Stimulated activated CD8-positive, alpha-beta memory T cell treated with anti-CD3 and anti-CD28 coated beads, Interleukin-7, amount 100 ng/mL, for 1 hour (primary cell): ENCODE results near the gene JAKMIP1.

Experiments
- DNase-seq, 2 donors: peaks; one replicate each; pipeline ENCODE4 v3.0.0-alpha.2; 2020; ENCODE audit warnings: low read depth in 2 of 2

Gene JAKMIP1

DNA sequence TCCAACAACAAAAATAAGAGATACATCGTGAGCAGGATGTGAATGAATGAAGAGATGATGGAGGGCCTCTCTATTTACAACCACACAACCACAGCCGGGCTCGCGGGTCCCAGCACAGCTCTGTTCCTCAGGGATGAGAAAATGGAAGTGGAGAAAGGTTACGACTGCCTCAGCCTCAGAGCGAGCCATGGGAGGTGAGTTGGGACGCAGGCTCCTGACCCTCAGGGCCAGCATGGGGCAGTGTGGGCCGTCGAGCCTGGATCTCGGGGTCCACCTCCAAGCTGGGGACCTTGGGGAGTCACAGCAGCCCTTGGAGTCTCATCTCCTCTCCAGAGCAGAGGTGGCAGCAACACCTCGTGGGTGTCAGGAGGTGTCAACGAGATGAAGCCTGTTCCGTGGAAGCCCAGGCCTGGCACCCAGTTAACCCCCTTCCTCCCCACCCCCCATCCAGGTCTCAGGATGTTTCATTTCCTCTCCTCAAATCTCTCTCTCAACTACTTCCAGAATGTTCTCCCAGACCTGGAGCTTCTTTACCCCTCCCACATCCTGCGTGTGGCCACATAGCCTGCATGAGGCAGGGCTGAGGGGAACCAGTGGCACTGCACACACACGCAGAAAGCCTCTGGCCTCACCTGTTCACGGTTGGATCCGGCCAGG, 208.1 kb downstream of the JAKMIP1 start:
- DNase-seq, result no peak

DNA sequence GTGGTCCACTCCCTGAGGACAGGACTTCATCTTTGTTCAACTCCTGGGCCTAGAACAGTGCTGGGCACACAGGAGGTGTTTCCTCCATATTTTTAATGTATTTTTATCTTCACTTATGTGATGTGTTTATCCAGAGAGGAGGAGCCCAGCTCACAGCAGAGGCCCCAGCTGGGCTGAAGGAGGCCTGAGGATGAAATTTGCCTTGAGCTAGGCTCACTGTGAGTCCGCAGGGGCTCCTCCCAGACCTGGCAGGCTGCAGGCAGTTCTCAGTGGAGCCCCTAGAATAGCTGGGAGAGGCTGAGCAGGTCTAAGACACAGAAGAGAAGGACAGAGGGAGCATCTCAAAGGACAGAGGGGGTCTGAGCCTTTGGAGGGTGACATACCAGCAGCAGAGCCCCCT, 208.9 kb downstream of the JAKMIP1 start:
- no peak for DNase-seq

DNA sequence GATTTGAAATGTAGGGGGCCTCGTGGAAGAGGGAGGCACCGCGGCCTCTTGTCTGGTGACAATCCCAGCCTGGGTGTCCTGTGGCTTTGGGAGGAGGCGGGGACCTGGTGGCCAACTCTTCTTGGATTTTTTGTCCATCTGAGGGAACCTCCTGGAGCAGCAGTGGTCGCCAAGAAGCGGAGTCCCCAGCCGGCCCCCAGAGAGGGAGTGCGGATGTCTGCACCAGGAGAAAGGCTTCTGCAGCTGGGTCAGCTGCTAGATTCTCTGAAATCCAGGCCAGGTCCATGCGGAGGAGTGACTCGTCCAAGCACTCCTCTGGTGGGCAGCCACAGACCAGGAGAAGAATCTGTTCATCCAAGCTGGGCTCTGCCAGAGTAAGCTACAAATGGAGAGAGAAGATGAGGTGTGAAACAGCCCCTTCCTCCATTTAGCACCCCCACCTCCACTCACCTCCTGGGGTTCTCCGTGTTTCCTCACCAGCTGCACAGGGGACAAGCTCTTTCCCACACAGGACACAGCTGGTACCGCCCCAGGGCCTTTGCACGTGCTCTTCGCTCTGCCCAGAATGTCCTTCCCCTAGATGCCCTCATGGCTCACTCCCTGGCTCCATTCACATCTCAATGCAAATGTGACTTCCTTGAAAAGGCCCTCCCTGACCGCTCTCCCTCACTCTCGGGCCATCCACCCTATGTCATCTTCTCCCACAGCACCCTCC, 209.7 kb downstream of the JAKMIP1 start:
- DNase-seq, result no peak

DNA sequence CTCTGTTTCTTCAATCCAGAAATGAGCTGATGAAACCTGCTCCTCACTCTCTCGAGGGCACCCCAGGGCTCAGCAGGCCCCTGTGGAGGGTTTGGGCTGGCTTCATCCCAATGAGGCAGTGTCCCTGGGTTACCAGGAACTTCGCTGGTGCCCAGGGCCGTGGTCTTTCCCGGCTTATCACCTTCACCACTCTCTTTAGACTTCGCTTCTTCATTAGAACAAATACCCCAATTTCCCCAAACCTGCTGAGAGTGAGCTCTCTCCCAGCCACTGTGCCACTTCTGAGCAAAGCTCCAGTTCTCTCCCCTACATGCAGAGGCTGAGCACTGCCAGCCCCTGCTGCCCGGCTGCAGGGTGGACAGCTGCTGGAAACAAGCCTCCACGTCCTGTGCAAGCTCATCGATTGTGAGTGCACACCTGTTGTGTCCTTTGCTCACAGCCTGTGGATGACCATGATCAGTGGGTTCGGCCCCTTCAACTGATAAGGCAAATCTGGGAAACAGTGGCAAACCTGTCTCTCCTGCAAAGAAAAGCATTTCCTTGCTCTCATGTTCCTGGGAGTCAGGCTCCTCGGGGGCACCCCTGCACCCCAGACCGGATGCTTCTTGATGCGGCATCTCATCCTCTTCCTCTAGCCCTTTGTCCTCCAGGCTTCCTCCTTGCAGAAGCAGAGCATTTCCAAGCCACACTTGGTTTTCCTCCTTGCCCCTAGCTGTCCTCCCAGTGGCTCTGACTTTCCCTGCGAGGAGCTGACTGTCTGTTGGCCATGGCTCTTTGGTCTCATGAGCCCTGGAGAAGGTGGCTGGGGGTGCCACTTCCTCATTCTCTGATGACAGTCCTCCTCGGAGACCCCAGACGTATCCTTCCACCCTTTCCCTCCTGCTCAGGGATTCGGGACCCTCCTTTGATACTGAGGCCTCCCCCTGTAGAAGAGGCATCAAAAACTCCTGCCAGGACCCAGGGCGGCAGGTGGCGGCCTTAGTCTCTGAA, 210.8 kb downstream of the JAKMIP1 start:
- no peak for DNase-seq

DNA sequence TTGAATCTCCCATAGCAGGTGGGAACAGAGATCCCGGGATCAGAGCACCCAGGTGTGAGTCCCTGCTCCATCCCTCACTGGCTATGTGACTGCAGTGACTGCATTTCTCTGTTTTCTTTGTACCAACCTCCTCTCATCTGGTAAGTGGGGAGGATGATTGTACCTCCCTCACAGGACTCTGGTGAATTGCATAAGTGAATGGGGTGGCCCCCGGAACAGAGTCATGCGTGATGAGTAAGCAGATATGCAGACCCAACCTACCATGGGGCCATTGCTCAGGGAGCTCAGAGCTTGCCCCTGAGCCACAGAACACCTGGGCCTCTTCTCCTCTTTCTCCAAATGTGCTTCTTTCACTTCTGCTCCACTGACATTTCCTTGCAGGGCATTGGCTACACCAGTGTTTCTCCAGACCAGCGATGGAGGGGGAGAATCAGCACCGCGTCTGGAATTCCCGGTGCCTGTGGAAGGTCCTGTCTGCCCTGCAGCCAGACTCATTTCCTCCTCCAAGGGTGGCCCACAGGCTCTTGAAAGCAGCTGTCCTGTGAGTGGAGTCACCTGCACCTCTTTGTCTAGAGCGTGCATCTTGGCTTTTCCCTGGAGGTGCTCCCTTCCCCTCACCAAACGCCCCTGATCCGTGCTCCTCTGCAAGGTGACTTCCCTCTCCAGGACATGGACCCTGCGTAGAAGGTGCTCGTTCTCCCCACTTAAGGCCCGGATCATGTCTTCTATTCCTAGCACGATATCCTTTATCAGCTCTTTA, 212.1 kb downstream of the JAKMIP1 start:
- DNase-seq, result no peak

DNA sequence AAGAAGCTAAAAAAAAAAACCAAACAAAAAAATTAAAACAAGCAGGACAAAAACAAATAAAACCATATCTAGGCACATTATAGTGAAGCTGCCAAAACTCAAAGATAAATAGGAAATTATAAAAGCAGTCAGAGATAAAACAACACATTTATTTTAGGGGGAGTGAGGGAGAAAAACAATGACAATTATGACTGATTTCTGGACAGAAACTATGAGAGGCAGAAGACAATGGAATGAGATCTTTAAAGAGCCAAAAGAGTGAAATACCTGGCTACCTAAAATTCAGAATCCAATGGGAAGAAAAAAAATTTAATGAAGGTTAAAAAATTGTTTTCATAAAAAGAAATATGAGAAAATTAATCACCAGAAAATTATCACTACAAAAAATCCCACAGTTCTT, 215.5 kb downstream of the JAKMIP1 start:
- no peak for DNase-seq

DNA sequence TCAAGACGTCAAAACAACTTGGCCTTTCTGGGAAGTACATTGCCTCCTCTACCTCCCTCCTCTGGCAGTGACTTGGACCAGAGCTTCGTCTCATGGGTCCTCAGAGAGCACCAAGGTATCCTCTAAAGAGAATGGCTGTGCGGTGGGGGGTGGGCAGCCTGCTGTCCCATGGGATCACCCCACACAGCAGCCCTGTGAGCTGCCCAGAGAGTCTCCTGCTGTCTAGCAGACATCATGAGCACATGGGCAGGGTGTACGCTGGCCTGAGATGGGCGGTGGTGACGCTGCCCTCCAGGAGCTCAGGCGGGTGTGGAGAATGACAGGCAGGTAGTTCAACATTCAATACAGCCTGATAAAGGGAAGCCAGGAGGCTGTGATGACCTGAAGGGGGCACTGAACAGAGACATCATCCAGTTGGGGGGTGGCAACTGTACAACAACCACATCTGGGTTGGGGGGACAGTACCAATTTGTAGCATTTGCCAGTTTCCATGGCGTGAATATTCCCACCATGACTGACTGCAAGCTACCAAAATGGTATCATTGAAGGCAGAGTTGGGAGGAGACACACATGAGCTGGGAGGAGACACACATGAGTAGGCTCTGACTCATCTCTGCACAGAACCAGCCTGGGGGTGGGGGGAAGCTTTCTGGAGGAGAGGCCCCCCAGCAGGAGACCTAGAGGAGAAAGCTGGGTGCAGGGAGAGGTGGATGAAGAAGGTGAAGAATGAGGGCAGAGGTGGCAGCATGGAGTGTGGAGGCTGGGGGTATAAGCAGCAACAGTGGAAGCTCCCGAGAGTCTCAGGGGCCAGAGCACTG, 218.0 kb downstream of the JAKMIP1 start:
- DNase-seq, result no peak

DNA sequence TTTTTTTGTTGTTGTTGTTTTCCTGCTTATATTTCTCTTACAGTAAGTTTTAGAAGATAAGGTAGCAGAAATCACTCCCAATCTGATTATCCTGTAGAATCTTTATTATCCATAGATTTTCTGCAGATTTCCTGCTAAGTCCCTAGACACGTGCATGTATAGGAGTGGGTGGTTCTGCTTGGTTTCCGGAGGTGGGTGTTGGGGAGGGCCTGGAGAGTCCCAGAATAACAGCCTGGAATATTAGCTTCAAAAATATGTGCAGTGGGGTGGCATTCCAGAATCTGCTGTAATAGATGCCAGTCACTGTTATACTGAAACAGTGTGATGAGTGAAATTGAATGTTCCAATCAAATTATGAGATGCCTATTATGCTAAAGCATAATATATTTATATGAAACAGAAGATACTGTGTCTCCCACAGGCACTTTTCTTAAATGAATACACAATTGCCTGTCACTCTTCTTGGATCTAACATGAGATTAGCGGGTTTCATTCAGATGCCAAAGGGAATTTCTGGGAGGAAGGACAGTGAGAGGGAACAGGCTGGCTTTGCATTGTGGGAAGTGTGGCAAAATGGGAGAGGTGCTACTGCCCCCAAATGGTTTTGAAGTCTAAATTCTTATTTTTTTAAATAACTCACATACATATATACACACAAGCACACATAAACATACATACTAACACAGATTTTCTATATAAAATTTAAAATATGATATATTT, 219.8 kb downstream of the JAKMIP1 start:
- no peak for DNase-seq

DNA sequence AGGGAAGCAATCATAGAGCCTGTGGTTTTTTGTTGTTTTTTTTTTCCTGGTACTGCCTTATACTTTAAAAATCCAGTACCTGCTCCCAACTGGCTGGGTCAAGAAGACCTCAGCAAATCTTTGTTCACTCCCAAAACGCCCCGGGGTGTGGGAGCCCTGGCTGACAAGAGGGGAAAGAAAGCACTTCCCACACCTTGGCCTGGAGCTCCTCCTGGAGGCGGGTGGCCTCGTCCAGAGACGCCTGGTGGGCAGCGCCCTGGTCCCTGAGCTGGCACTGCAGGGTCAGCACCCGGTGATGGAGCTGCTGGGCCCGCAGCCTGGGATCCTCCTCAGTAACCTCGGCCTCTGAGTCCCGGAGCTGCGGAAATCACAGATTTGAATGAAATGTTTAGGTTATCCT, 220.4 kb downstream of the JAKMIP1 start:
- DNase-seq, result no peak

DNA sequence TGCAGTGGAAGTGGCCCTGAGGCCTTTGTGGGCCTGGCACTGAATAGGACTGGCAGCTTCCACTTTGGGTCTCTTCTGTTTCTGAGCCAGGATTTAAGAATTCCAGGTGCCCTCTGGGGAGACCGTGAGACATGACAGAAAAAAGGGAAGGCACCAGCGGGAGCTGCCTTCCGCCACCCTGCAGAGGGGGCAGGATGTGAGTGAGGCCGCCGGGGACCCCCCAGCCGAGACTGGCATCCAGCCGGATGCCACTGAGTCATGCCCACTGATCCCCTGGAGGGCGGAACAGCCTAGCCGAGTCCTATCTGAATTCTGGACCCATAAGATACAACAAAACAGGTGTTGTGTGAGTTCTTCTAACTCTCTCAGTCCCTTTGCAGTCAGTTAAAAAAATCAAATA, 223.4 kb downstream of the JAKMIP1 start:
- DNase-seq, result no peak

DNA sequence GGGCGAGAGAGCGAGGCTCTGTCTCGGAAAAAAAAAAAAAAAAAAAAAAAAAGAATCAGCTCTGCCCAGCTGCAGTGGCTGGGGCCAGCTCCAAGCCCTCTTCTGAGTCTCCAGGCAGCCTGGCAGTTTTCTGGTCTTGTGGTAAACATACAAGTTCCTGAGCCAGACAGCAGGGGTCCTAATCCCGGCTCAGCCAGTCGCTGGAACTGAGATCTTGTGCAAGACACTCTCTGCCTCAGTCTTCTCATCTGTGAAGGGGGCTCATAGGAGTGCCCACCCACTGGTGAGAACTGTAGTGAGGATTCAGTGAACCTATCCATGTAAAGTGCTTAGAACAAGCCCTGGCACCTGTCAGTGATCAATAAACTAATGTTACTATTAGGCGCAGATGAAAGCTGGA, 223.9 kb downstream of the JAKMIP1 start:
- no peak for DNase-seq
